Endothelial cell of umbilical vein (primary cell): ENCODE measurements around the gene LOXL1. TPM values are rescaled to one million over a fixed set of nuclear protein-coding genes. Genes with fewer than 3 reads are reported as not detected.
A peak's percentile ranks its signal among the peaks of the same experiment; 100 is the strongest.

Experiments
- BruUV-seq: library from RNA; stranded (reverse); fragments of 400-500 nt; replicated peaks from 2 replicates; lab custom pipeline; 2021; lab: Mats Ljungman, UMichigan
- CTCF ChIA-PET: fragments of 300-600, 350-600 bp; sonication (Branson Sonifier 250); formaldehyde crosslinking; loops from one replicate; lab custom pipeline; 2021; ENCODE audit warnings: antibody characterized with exemption, inconsistent platforms; lab: Charles Lee
- POLR2A ChIA-PET: fragments of 300-600, 350-600 bp; sonication (Branson Sonifier 250); formaldehyde crosslinking; loops from one replicate; lab custom pipeline; 2021; ENCODE audit warnings: antibody characterized with exemption, inconsistent platforms; lab: Charles Lee
- DNase-seq: peaks from one replicate; pipeline ENCODE4 v3.0.0-alpha.2; 2011; ENCODE audit warnings: low read depth, low spot score
- FAIRE-seq: peaks from 2 replicates; lab custom pipeline; 2011; peaks lifted over from hg19 to GRCh38; lab: Jason Lieb, UNC
- H2AFZ ChIP-seq: 2 replicates; pipeline ENCODE4 v1.6.0; 2012; ENCODE audit warnings: low read depth, low read length, control low read depth, inconsistent platforms
- H3K27ac ChIP-seq: 2 replicates; pipeline ENCODE4 v1.5.1; 2011; ENCODE audit warnings: low read depth, mild to moderate bottlenecking, control low read depth, low read length, moderate library complexity; ENCODE audit not compliant: insufficient read depth
- H3K27me3 ChIP-seq, 2 experiments: 2 replicates each; pipeline versions ENCODE4 v1.6.0 to v1.6.1; 2011; ENCODE audit warnings: low read length in 2 of 2, mixed read lengths in 1 of 2; ENCODE audit not compliant: control insufficient read depth in 2 of 2, insufficient read depth in 2 of 2
- H3K36me3 ChIP-seq, 2 experiments: 2 replicates in 1 of 2; 3 replicates in 1 of 2; pipeline ENCODE4 v1.5.1; 2011; ENCODE audit warnings: low read length in 2 of 2, mild to moderate bottlenecking in 1 of 2, moderate library complexity in 1 of 2; ENCODE audit not compliant: control insufficient read depth in 2 of 2, insufficient read depth in 2 of 2; ENCODE audit errors: extremely low read depth in 1 of 2
- H3K4me1 ChIP-seq: 3 replicates; pipeline ENCODE4 v1.5.1; 2011; ENCODE audit warnings: mild to moderate bottlenecking, low read length; ENCODE audit not compliant: control insufficient read depth, insufficient read depth; ENCODE audit errors: extremely low read depth
- H3K4me2 ChIP-seq: 2 replicates; pipeline ENCODE4 v1.6.1; 2011; ENCODE audit warnings: low read length, control low read depth, mixed read lengths; ENCODE audit not compliant: insufficient read depth
- H3K4me3 ChIP-seq, 3 experiments: fragments of 200-600 bp in 1 of 3; sonication (generic), shearing (Covaris generic) in 1 of 3; replicated peaks in 1 of 3; 2 replicates each; pipeline ENCODE4 v1.5.1; 2011 to 2016; ENCODE audit warnings: control low read depth in 3 of 3, low read length in 3 of 3, mild to moderate bottlenecking in 2 of 3, inconsistent platforms in 1 of 3, low read depth in 1 of 3, moderate library complexity in 1 of 3; ENCODE audit not compliant: insufficient read depth in 1 of 3
- H3K79me2 ChIP-seq: 2 replicates; pipeline ENCODE4 v1.6.0; 2012; ENCODE audit warnings: low read length, inconsistent platforms; ENCODE audit not compliant: control insufficient read depth, insufficient read depth
- H3K9ac ChIP-seq: replicated peaks from 2 replicates; pipeline ENCODE3; 2011; ENCODE audit warnings: low read length, control low read depth; ENCODE audit not compliant: insufficient read depth; ENCODE audit errors: extremely low read depth
- H3K9me1 ChIP-seq: replicated peaks from 3 replicates; pipeline ENCODE4 v1.6.0; 2011; ENCODE audit warnings: mild to moderate bottlenecking, low read length; ENCODE audit not compliant: control insufficient read depth, insufficient read depth; ENCODE audit errors: extremely low read depth
- H3K9me3 ChIP-seq: replicated peaks from 2 replicates; pipeline ENCODE4 v1.5.1; 2012; ENCODE audit warnings: low read length, inconsistent platforms; ENCODE audit not compliant: control insufficient read depth, insufficient read depth
- H4K20me1 ChIP-seq: replicated peaks from 2 replicates; pipeline ENCODE3; 2011; ENCODE audit warnings: mild to moderate bottlenecking, low read length; ENCODE audit not compliant: control insufficient read depth, insufficient read depth; ENCODE audit errors: extremely low read depth
- EZH2 ChIP-seq: IDR thresholded peaks from 2 replicates; pipeline ENCODE4 v1.6.1; 2012; ENCODE audit warnings: borderline replicate concordance, low read depth, mild to moderate bottlenecking, moderate library complexity, low read length, inconsistent platforms; ENCODE audit not compliant: severe bottlenecking
- FOS ChIP-seq: IDR thresholded peaks from 2 replicates; pipeline ENCODE4 v1.6.1; 2011; ENCODE audit warnings: mild to moderate bottlenecking, low read length, moderate library complexity, borderline replicate concordance; ENCODE audit not compliant: insufficient read depth
- GATA2 ChIP-seq: IDR thresholded peaks from 2 replicates; pipeline ENCODE4 v1.7.0; 2011; ENCODE audit warnings: low read depth, mild to moderate bottlenecking, moderate library complexity, mixed read lengths, low read length; ENCODE audit not compliant: insufficient read length, insufficient read depth
- JUN ChIP-seq: IDR thresholded peaks from 2 replicates; pipeline ENCODE4 v1.6.1; 2011; ENCODE audit warnings: borderline replicate concordance, low read depth; ENCODE audit not compliant: insufficient read length, insufficient read depth
- MYC ChIP-seq: IDR thresholded peaks from one replicate; pipeline ENCODE4 v1.6.1; 2011; ENCODE audit warnings: mild to moderate bottlenecking, low read depth, low read length
- POLR2A ChIP-seq: IDR thresholded peaks from 2 replicates; pipeline ENCODE4 v1.6.1; 2012; ENCODE audit warnings: low read depth, mild to moderate bottlenecking, control low read depth, low read length
- POLR2AphosphoS5 ChIP-seq: IDR thresholded peaks from 2 replicates; pipeline ENCODE4 v1.6.1; 2012; ENCODE audit warnings: low read depth, mild to moderate bottlenecking, control low read depth, low read length, moderate library complexity; ENCODE audit not compliant: insufficient read depth
- dilution Hi-C: fragments of 300-500 bp; cut with MboI; formaldehyde crosslinking; loops from one replicate; pipeline ENCODE4 v1.15.0; 2019; ENCODE audit warnings: low sequenced_read_pairs; ENCODE audit not compliant: extremely low pct_ligation_motif_present
- intact Hi-C: fragments of 100-400 bp; cut with micrococcal nuclease; formaldehyde crosslinking; loops from one replicate; pipeline ENCODE4 v1.10.0; 2022
- polyA plus RNA-seq, 4 experiments: library from polyadenylated mRNA; depleted of rRNA in 3 of 4; stranded (reverse) in 3 of 4; unstranded in 1 of 4; fragments of >200 nt; gene quantifications; 2 replicates each; pipeline versions ENCODE4 v1.2.1 to v1.2.3, GENCODE V29; 2011 to 2012; ENCODE audit warnings: missing spikeins in 1 of 4
- total RNA-seq: library from RNA; stranded (reverse); gene quantifications from 2 replicates; pipeline ENCODE4 v1.2.3, GENCODE V29; 2021
- TF ChIP-seq, protein P1 (sequence below): IDR thresholded peaks from 2 replicates; pipeline ENCODE4 v1.6.1; 2011; ENCODE audit not compliant: insufficient read depth, insufficient read length
- TF ChIP-seq, protein P2 (sequence below), 2 donors: IDR thresholded peaks; 1 replicate in 1 of 2; 2 replicates in 1 of 2; pipeline ENCODE4 v1.5.1; 2011; ENCODE audit warnings: low read length in 2 of 2, mild to moderate bottlenecking in 2 of 2, moderate library complexity in 2 of 2, control low read depth in 1 of 2, inconsistent platforms in 1 of 2, low read depth in 1 of 2; ENCODE audit not compliant: insufficient read depth in 1 of 2; ENCODE audit errors: extremely low read depth in 1 of 2

The LOXL1 gene
- total and polyA plus RNA-seq, 2 donors (not counting 3 experiments of a cell fraction or from before 2014, with no cell fraction given), result 5.2 to 14.4 TPM

DNA sequence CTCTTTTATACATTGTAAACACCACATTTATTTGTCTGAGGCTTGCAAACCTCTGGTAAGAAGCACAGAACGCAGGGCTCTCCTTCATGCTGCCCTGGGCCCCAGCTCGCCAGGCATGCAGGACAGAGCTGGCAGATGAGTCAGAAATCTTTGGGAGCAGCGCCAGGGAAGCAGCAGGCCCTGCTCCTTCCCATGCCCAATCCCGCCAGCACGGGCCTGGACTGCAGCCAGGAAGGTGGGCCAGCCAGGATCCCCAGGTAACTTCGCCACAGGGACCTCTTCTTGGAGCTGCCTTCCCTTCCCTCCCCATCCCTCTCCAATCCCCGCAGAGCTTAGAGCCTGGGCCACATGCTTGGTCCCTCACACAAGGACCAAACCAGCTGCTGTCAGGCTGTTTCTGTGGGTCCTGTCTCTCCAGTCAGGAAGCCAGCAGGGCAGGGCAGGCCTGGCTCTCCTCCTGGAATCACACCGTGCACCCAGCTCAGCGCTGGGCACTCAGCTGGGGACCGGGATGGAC, 57.0 kb downstream of the LOXL1 start:
- Histone ChIP-seq H3K27me3 (no peaks in the 10 kb centered on the region), H3K4me3 (no peak overlapping the region), H3K27ac (peak overlapping the region; percentile 38), H3K9me3 (no peaks in the 10 kb centered on the region), H3K9ac (no peak overlapping the region), H3K36me3 (no peaks in the 10 kb centered on the region), H4K20me1 (no peaks in the 10 kb centered on the region), H3K4me1 (peaks cover 36% of the 10 kb centered on the region), H3K4me2 (no peak overlapping the region), H3K9me1 (no peaks in the 10 kb centered on the region), H2AFZ (peak overlapping the region; percentile 11), H3K79me2 (no peaks in the 10 kb centered on the region)
- DNase-seq (peak; percentile 69), FAIRE-seq (peak; percentile 71)
- no TSS peak for BruUV-seq
- POLR2A ChIA-PET, result interaction anchor here (1.4 kb wide), 1 partner anchor 11 kb away, joined by 3 read pairs; the partner anchor contains the start of gene PML
- CTCF ChIA-PET, result interaction anchor here (1.0 to 2.9 kb wide), 13 partner anchors 8 to 337 kb away, joined by 3 to 50 read pairs (median 7); partner anchors contain the start of genes PML and STOML1
- intact Hi-C loops (no loop called here), dilution Hi-C loops (no loop called here)
- TF ChIP-seq MYC, result no peak
- TF ChIP-seq JUN, result no peak
- no peak for TF ChIP-seq POLR2A
- TF ChIP-seq GATA2, result no peak
- TF ChIP-seq FOS, result peak; percentile 40
- TF ChIP-seq POLR2AphosphoS5, result no peak
- no peak for TF ChIP-seq EZH2
- TF ChIP-seq, protein P1, sequence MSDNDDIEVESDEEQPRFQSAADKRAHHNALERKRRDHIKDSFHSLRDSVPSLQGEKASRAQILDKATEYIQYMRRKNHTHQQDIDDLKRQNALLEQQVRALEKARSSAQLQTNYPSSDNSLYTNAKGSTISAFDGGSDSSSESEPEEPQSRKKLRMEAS, result no peak

DNA sequence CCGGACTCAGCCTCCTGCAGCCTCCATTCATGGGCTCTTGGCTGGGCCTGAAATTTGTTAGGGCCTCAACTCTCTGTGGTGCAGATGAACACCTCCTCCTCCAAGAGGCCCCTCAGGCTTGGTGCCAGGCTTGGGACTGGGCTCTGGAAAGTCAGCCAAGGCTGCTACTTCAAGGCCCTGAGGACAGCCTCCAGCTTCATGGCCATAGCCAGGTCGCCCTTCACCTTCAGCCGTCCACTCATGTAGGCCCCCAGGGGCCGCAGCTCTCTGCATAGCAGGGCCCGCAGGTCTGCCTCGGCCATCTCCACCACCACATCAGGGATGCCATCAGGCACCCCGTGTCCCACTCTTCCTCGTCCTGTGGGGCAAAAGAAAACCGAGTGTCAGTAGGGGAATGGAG, 57.5 kb downstream of the LOXL1 start:
- TF ChIP-seq FOS (no peak), JUN (no peak), GATA2 (no peak), POLR2AphosphoS5 (no peak), MYC (no peak), EZH2 (no peak), POLR2A (no peak)
- TF ChIP-seq, protein P2, sequence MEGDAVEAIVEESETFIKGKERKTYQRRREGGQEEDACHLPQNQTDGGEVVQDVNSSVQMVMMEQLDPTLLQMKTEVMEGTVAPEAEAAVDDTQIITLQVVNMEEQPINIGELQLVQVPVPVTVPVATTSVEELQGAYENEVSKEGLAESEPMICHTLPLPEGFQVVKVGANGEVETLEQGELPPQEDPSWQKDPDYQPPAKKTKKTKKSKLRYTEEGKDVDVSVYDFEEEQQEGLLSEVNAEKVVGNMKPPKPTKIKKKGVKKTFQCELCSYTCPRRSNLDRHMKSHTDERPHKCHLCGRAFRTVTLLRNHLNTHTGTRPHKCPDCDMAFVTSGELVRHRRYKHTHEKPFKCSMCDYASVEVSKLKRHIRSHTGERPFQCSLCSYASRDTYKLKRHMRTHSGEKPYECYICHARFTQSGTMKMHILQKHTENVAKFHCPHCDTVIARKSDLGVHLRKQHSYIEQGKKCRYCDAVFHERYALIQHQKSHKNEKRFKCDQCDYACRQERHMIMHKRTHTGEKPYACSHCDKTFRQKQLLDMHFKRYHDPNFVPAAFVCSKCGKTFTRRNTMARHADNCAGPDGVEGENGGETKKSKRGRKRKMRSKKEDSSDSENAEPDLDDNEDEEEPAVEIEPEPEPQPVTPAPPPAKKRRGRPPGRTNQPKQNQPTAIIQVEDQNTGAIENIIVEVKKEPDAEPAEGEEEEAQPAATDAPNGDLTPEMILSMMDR (IDR thresholded peaks at IDR 0.05; ENCODE audit: extremely low read depth in 1 of 2, insufficient read depth in 1 of 2, low read depth in 1 of 2, low read length in 2 of 2), result no peak
- TF ChIP-seq, protein P1, result no peak
- Histone ChIP-seq H4K20me1 (no peaks in the 10 kb centered on the region), H3K9ac (no peak overlapping the region), H3K4me2 (no peak overlapping the region), H3K4me1 (peaks cover 41% of the 10 kb centered on the region), H3K9me3 (no peaks in the 10 kb centered on the region), H2AFZ (no peak overlapping the region), H3K27me3 (no peaks in the 10 kb centered on the region), H3K36me3 (no peaks in the 10 kb centered on the region), H3K27ac (no peak overlapping the region), H3K9me1 (no peaks in the 10 kb centered on the region), H3K79me2 (no peaks in the 10 kb centered on the region), H3K4me3 (no peak overlapping the region)
- DNase-seq (no peak), FAIRE-seq (no peak)
- no TSS peak for BruUV-seq
- ChIA-PET POLR2A (interaction anchor here (1.4 kb wide), 1 partner anchor 11 kb away, joined by 3 read pairs; the partner anchor contains the start of gene PML), CTCF (interaction anchor here (1.0 to 2.9 kb wide), 11 partner anchors 8 to 83 kb away, joined by 3 to 50 read pairs (median 8); partner anchors contain the start of genes PML and STOML1)
- intact Hi-C loops, result no loop called here
- dilution Hi-C loops, result no loop called here
